Mesothelial cell of epicardium (in vitro differentiated cells): ENCODE measurements around the gene SPC24. TPM values are rescaled to one million over a fixed set of nuclear protein-coding genes. Genes with fewer than 3 reads are reported as not detected.

ENCODE experiments used
- DNase-seq, 2 experiments: peaks; one replicate each; pipeline ENCODE4 v3.0.0; 2021; ENCODE audit warnings: low spot score in 2 of 2; ENCODE audit not compliant: unreplicated experiment in 2 of 2
- H3K27ac Mint-ChIP-seq: 2 replicates; pipeline ENCODE4 v1.8.0; 2021; ENCODE audit warnings: mixed read lengths
- H3K27me3 Mint-ChIP-seq: 2 replicates; pipeline ENCODE4 v1.8.0; 2021; ENCODE audit warnings: low read depth, mixed read lengths
- H3K36me3 Mint-ChIP-seq: 2 replicates; pipeline ENCODE4 v1.8.0; 2021; ENCODE audit warnings: mixed read lengths
- H3K4me1 Mint-ChIP-seq: 2 replicates; pipeline ENCODE4 v1.8.0; 2021; ENCODE audit warnings: mixed read lengths
- H3K4me3 Mint-ChIP-seq: 2 replicates; pipeline ENCODE4 v1.8.0; 2021; ENCODE audit warnings: mild to moderate bottlenecking, moderate library complexity, mixed read lengths
- H3K9me3 Mint-ChIP-seq: 2 replicates; pipeline ENCODE4 v1.8.0; 2021; ENCODE audit warnings: mixed read lengths
- total RNA-seq: library from RNA; stranded (reverse); gene quantifications from 3 replicates; pipeline ENCODE4 v1.2.1, GENCODE V29; 2021
- TF ChIP-seq, protein P1 (sequence below): fragments of 200-600 bp; sonication (generic); IDR thresholded peaks from one replicate; pipeline ENCODE4 v1.5.0; 2021; ENCODE audit warnings: antibody characterized with exemption; ENCODE audit not compliant: unreplicated experiment

Gene SPC24
- total RNA-seq, 1 donor from 2014 or later, result 22.0 TPM

DNA sequence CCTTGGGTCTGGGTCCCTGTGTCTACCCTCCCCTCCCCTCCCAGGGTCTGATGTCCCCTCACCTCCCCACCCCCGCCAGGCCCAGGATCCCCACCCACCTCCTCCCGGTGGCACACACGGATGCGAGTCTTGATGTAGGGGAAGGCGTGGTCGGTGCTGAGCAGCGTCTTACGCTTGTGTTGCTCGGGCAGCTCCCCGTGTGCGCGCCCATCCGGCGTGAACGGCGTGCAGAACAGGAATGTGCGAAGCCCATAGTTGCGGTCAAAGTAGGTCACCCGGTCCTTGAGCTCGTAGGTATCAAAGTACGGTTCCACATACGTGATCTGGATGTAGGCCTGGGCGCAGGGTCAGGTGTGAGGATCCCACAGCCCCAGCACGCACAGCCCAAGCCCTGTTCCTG, 46.2 kb upstream of the SPC24 start:
- Mint-ChIP-seq H3K4me1 (peaks cover 6% of the 10 kb centered on the region), H3K4me3 (no peak overlapping the region), H3K9me3 (no peaks in the 10 kb centered on the region), H3K36me3 (peaks cover 8% of the 10 kb centered on the region), H3K27ac (no peak overlapping the region), H3K27me3 (no peaks in the 10 kb centered on the region)
- TF ChIP-seq, protein P1, sequence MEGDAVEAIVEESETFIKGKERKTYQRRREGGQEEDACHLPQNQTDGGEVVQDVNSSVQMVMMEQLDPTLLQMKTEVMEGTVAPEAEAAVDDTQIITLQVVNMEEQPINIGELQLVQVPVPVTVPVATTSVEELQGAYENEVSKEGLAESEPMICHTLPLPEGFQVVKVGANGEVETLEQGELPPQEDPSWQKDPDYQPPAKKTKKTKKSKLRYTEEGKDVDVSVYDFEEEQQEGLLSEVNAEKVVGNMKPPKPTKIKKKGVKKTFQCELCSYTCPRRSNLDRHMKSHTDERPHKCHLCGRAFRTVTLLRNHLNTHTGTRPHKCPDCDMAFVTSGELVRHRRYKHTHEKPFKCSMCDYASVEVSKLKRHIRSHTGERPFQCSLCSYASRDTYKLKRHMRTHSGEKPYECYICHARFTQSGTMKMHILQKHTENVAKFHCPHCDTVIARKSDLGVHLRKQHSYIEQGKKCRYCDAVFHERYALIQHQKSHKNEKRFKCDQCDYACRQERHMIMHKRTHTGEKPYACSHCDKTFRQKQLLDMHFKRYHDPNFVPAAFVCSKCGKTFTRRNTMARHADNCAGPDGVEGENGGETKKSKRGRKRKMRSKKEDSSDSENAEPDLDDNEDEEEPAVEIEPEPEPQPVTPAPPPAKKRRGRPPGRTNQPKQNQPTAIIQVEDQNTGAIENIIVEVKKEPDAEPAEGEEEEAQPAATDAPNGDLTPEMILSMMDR, result no peak
- no peak for DNase-seq

DNA sequence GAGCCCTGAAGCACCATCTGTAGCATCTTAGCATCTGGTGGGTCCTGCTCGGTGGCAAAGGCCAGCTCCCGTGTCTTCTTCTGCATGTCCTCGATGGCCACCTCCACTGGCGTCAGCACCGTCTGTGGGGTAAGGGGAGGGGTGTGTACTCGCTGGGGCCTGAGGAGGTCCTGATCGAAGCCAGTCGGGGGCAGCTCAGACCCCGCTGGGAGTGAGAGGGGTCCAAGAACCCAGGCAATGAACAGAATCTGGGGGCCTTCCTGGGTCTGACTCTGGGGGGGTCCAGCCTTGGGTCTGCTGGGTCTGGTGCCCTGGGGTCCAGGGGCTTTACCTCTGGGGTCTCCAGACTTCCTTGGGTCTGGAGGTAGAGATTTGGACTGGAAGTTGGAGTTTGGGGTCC, 45.3 kb upstream of the SPC24 start:
- H3K36me3 Mint-ChIP-seq, result peaks cover 3% of the 10 kb centered on the region
- TF ChIP-seq, protein P1, result no peak
- H3K9me3 Mint-ChIP-seq, result no peaks in the 10 kb centered on the region
- H3K27me3 Mint-ChIP-seq, result no peaks in the 10 kb centered on the region
- no peak for DNase-seq
- H3K4me1 Mint-ChIP-seq, result peaks cover 6% of the 10 kb centered on the region
- H3K27ac Mint-ChIP-seq, result no peak overlapping the region
- no peak overlapping the region for H3K4me3 Mint-ChIP-seq

DNA sequence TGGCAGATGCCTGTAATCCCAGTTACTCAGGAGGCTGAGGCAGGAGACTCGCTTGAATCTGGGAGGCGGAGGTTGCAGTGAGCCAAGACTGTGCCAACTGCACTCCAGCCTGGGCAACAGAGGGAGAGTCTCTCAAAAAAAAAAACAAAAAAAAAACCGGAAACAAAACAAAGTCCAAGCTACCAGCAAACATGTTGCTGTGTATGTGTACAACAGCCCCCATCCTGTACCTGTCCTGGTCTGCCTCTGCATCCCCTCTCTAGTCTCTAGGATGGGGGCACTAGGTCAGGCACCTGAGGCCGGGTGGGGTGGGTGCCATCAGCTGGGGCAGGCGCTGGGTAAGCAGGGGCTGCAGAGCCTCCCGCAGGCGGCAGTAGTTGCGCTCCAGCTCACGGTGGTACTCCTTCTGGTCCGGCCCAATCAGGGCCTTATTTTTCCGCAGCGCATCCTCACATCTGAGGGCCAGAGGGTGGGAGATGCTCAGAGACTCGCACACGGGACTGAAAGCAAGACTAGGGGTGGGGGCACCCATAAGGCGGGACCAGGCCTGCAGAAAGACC, 44.5 kb upstream of the SPC24 start:
- Mint-ChIP-seq H3K27ac (no peak overlapping the region), H3K27me3 (no peaks in the 10 kb centered on the region), H3K4me3 (no peak overlapping the region), H3K36me3 (peaks cover 2% of the 10 kb centered on the region), H3K9me3 (no peaks in the 10 kb centered on the region), H3K4me1 (peaks cover 10% of the 10 kb centered on the region)
- no peak for DNase-seq
- TF ChIP-seq, protein P1, result no peak

GRCh38 chr19:11199517-11199916, 43.9 kb upstream of the SPC24 start:
- Mint-ChIP-seq H3K4me1 (peaks cover 12% of the 10 kb centered on the region), H3K9me3 (no peaks in the 10 kb centered on the region), H3K36me3 (peaks cover 2% of the 10 kb centered on the region), H3K27ac (no peak overlapping the region), H3K4me3 (peak overlapping the region; percentile 30), H3K27me3 (no peaks in the 10 kb centered on the region)
- DNase-seq, result no peak
- TF ChIP-seq, protein P1, result no peak

- no peaks in the 10 kb centered on the region for H3K27me3 Mint-ChIP-seq
- H3K4me1 Mint-ChIP-seq, result peaks cover 12% of the 10 kb centered on the region
- H3K9me3 Mint-ChIP-seq, result no peaks in the 10 kb centered on the region
- no peak for DNase-seq
- TF ChIP-seq, protein P1, result no peak
- peak overlapping the region; percentile 56 for H3K27ac Mint-ChIP-seq
- peaks cover 2% of the 10 kb centered on the region for H3K36me3 Mint-ChIP-seq
- peak overlapping the region; percentile 68 for H3K4me3 Mint-ChIP-seq
These were observed 43.3 kb upstream of the SPC24 start for GRCh38 chr19:11198769-11199424.
